Fibroblast of pulmonary artery (primary cell): Measurements from ENCODE around the gene PHKG2.

Experiments used
- DNase-seq: peaks from one replicate; pipeline ENCODE4 v3.0.0-alpha.2; 2010; ENCODE audit warnings: low read depth
- H3K4me3 ChIP-seq: replicated peaks from 2 replicates; pipeline ENCODE4 v1.5.1; 2011; ENCODE audit warnings: low read depth, mild to moderate bottlenecking, control low read depth, low read length, moderate library complexity
- CTCF ChIP-seq: IDR thresholded peaks from 2 replicates; pipeline ENCODE4 v1.5.1; 2011; ENCODE audit warnings: mild to moderate bottlenecking, control low read depth, low read length, inconsistent platforms; ENCODE audit errors: missing control alignments

The PHKG2 gene

DNA sequence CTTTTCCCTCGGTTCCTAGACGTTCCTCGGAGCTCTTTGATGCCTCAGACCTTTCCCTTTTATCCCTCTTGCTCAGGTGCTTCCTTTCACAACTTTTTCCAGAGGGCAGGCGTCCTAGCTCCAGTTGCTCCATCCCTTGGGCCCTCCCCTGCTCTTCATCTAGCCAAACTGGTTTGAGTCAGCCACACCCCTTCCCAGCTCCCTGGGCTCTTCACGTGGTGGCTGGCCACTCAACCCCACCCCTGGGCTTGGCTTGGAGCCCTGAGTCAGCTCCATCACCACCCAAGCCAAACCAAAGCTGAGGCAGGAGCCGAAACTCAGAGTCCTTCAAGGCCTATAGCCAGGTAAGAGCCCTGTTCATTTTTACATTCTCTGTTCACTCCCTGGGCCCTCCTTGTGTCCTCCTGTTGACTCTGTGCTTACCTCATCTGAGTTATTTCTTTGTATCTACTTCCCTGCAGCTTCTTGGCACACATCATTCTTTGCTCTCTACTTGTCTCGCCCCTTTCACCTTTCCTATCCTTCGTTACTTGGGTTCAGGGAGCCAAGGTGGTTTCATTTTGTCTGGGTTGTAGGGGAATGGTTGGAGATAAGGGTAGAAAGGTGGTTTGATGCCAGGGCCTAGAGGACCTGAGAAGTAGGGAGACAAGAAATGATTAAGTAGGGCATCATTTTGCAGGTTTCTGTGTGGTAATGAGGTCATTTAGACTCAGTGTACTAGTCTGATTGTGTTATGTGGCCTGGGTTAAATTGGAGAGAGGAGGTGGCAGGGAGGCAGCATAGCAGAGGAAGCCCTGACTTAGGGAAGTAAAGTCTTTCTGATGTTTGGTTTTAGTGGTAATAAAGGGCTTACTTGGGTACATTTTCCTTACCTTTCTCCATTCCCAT lies 7.6 kb upstream of the PHKG2 start:
- no peak overlapping the region for H3K4me3 ChIP-seq
- DNase-seq, result peak; percentile 76
- no peak for TF ChIP-seq CTCF

- no peak overlapping the region for H3K4me3 ChIP-seq
- DNase-seq, result peak; percentile 88
- TF ChIP-seq CTCF, result no peak
These were observed 6.7 kb upstream of the PHKG2 start for GRCh38 chr16:30741461-30741914.

- DNase-seq, result no peak
- TF ChIP-seq CTCF, result no peak
- no peak overlapping the region for H3K4me3 ChIP-seq
These were observed 4.5 kb upstream of the PHKG2 start for GRCh38 chr16:30743716-30744115.

DNA sequence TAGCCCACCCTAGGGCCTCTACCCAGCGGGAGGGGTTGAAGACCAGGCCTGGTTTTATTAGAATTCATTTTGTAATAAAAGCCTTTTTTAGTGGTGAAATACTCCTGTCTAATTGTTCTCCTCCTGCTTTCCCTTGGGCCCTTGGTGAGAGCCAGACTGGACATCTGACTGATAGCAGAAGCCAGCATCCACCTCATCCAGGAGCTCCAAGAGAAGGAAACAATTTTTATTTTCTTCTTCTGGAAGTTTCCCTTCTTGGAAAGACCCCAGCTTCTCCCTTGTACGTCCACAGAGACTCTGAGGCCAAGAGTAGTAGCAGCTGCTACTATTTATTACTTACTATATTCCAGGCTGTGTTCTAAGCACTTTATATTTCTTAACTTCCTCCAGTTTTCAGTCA lies 4.0 kb upstream of the PHKG2 start:
- no peak overlapping the region for H3K4me3 ChIP-seq
- TF ChIP-seq CTCF, result no peak
- no peak for DNase-seq

DNA sequence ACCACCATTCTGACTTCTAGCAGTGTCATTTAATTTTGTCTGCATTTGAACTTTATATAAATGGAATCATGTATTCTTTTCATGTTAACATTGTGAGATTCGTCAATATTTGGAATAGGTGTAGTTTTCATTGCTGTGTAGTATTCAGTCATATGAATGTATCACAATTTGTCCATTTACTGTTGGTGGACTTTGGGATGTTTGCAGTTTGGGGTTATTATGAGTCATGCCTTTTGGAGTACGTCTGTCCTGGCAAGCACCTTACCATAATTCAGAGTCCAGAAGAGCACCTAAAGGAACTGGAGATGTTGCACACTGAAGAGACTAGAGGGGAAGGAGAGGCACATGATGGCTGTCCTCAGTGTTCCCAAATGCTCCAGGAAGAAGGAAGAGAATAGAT lies 3.1 kb upstream of the PHKG2 start:
- TF ChIP-seq CTCF, result no peak
- no peak overlapping the region for H3K4me3 ChIP-seq
- DNase-seq, result no peak

DNA sequence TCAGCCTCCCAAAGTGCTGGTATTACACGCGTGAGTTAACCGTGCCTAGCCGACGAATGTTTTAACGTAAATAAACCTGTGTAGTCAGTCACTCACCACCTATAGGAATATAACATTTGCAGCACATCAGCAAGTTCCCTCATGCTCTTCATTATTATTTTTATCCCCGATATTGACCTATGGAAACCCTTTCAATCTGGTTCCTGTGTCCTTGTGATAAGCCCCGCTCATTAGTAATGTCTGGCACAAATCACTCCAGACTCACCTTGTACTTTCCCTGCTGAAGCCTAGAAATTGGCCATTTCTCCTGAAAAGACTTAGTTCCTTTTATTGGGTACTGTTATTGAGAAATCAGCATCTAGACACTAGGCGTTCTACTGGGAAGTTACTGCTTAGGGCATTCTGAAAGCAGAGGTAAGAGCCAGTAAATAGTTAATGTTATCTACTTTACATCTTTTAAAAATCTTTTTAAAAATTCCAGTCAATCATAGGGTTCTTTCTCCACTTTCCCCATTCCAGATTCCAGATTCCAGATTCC lies 1.5 kb upstream of the PHKG2 start:
- no peak for DNase-seq
- TF ChIP-seq CTCF, result no peak
- H3K4me3 ChIP-seq, result no peak overlapping the region
